Stimulated activated naive CD8-positive, alpha-beta T cell treated with anti-CD3 and anti-CD28 coated beads, Interleukin-15, Interleukin-2, amounts not matched to agents 100 ng/mL and 50 ng/mL, for 24 hours (primary cell): ENCODE results near the gene FOLR2.

Experiments
- H3K27ac Mint-ChIP-seq: one replicate; pipeline ENCODE4 v1.8.0; 2021; ENCODE audit warnings: mild to moderate bottlenecking, mixed read lengths
- H3K27me3 Mint-ChIP-seq: one replicate; pipeline ENCODE4 v1.8.0; 2021; ENCODE audit warnings: mixed read lengths
- H3K36me3 Mint-ChIP-seq: one replicate; pipeline ENCODE4 v1.8.0; 2021; ENCODE audit warnings: low read depth, mixed read lengths
- H3K4me1 Mint-ChIP-seq: one replicate; pipeline ENCODE4 v1.8.0; 2021; ENCODE audit warnings: low read depth, mixed read lengths
- H3K4me3 Mint-ChIP-seq: one replicate; pipeline ENCODE4 v1.8.0; 2021; ENCODE audit warnings: mild to moderate bottlenecking, mixed read lengths
- H3K9me3 Mint-ChIP-seq: one replicate; pipeline ENCODE4 v1.8.0; 2021; ENCODE audit warnings: mixed read lengths

The FOLR2 gene

DNA sequence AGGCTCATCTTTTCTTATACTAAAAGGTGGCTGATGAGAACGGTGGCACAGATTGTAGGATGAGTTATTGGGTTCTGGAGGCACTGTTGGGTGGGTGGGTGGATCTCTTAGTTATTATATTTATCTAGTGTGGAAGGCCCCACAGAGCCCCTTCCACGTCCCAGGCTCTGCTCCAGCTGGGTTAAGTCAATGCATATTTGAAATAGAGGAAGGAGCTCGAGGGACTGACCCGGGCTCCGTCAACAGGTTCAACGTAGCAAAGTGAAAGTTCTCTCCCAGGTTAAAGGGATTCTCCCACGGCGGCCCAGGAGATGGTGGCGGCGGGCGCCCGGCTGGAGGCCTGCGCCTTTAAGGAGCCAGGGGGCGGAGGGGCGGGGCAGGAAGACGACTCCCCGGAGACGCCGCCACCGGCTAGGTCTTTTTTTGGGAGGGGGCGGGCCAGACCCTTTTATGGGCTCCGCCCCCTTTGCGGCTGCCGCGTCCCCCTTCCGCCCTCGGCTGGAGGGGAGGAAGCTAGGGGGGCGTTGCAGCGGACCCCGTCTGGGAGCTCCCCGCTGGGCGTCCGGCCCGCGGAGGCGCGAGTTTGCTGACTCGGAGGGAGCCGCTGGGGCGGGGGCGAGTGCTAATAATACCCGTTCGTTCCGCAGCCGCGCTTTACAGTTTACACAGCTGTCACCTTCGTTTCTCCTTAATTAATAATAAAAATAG lies 6.5 kb downstream of the FOLR2 start:
- Mint-ChIP-seq H3K27ac (peak overlapping the region; percentile 63), H3K4me3 (peak overlapping the region; percentile 89), H3K36me3 (no peaks in the 10 kb centered on the region), H3K4me1 (peaks cover 27% of the 10 kb centered on the region), H3K9me3 (no peaks in the 10 kb centered on the region), H3K27me3 (no peaks in the 10 kb centered on the region)

DNA sequence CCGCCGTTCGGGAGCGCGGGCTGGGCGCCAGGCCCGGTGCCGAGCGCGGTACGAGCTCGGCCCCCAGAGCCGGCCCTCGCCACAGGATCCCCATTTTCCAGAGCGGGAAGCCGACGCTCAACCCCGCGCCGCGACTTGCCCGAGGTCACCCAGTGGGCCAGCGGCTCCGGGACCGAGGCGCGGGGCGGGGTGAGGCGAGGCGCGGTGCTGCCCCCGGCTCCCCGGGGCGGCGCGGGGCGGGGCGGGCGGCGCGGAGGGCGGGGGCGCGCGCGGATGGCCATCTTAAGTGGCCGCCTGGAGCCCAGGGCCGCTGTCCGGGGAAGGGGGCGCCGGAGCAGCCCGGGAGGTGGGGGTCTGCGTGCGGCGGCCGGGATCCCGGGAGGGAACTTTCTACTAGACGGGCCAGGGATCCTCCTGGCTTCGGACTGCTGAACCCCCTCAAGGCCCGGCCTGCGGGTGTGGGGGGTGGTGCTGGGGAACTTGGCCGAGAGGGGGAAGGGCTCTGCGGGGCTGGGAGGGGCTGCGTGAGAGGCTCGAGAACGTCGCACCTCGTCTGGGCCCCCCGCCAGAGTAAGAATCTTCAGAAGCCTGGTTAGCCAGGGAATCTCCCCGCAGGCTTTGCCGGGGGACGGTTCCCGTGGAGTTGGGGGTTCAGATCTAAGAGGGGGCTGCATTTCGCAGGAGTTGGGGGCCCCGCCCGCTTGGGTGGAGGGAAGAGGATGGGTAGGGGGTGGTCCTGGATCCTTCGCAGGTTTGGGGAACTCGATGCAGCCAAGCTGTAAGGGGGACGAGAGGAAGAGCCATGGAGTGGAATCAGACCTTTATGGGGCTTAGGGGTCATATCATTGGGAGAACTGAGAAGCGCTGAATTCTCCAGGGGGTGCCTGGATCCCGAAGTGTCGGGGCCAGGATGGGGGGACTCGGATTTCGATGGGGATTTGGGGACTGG lies 7.3 kb downstream of the FOLR2 start:
- no peaks in the 10 kb centered on the region for H3K27me3 Mint-ChIP-seq
- H3K36me3 Mint-ChIP-seq, result peaks cover 3% of the 10 kb centered on the region
- peaks cover 26% of the 10 kb centered on the region for H3K4me1 Mint-ChIP-seq
- peak overlapping the region; percentile 92 for H3K27ac Mint-ChIP-seq
- H3K4me3 Mint-ChIP-seq, result peak overlapping the region; percentile 89
- H3K9me3 Mint-ChIP-seq, result no peaks in the 10 kb centered on the region

DNA sequence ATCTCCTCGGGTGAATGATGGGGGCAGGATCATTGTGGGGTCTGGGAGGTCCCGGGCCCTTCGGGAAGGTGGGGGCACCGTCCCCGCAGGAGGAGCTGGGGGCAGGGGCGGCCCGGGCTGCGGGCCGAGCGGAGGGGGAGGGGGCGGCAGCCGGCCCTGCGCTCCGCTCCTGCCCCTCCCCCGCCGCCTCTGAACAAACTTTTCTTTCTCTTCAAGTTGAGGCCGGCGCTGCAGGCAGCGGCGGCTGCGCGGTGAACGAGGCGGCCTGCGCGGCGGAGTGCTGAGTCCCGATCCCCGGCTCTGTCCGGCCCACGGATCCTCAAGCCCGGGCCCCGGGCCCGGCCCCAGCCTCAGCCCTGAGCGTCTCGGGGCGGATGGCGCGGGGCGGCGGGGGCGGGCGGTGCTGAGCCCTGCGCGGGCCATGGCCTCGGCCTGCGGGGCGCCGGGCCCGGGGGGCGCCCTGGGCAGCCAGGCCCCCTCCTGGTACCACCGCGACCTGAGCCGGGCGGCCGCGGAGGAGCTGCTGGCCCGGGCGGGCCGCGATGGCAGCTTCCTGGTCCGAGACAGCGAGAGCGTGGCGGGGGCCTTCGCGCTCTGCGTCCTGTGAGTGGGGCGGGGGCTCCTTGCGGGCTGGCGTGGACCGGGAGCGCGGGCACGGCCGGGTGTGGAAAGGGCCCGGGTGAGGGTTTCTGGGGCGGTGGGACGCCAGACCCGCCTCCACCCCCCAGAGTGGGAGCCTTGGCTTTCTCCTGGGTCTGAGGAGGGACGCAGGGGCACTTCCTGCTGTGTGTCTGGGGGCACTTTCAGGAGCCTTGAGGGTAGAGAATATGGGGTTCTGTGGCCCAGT lies 8.2 kb downstream of the FOLR2 start, which contains the start of gene INPPL1:
TSS of gene INPPL1 (plus strand) at position 204 of the 847 bp plus-strand sequence. CDS start at position 422, 218 bp downstream.
- H3K4me3 Mint-ChIP-seq, result peak within 1 kb of the TSS; percentile 92
- peaks cover 8% of the 10 kb centered on the region for H3K36me3 Mint-ChIP-seq
- H3K9me3 Mint-ChIP-seq, result no peaks in the 10 kb centered on the region
- H3K4me1 Mint-ChIP-seq, result peaks cover 26% of the 10 kb centered on the region
- H3K27ac Mint-ChIP-seq, result peak within 1 kb of the TSS; percentile 92
- no peaks in the 10 kb centered on the region for H3K27me3 Mint-ChIP-seq

- Mint-ChIP-seq H3K27me3 (no peaks in the 10 kb centered on the region), H3K4me1 (peaks cover 26% of the 10 kb centered on the region), H3K9me3 (no peaks in the 10 kb centered on the region), H3K36me3 (peaks cover 8% of the 10 kb centered on the region), H3K27ac (peak overlapping the region; percentile 88), H3K4me3 (peak overlapping the region; percentile 92)
Observed at GRCh38 chr11:72225411-72225951, 8.9 kb downstream of the FOLR2 start.

- Mint-ChIP-seq H3K9me3 (no peaks in the 10 kb centered on the region), H3K36me3 (peaks cover 15% of the 10 kb centered on the region), H3K27ac (no peak overlapping the region), H3K4me3 (no peak overlapping the region), H3K27me3 (no peaks in the 10 kb centered on the region), H3K4me1 (peaks cover 18% of the 10 kb centered on the region)
Observed at GRCh38 chr11:72226701-72227100, 10.1 kb downstream of the FOLR2 start.

GRCh38 chr11:72227316-72228228 lies 11.0 kb downstream of the FOLR2 start:
- H3K4me1 Mint-ChIP-seq, result peaks cover 11% of the 10 kb centered on the region
- peaks cover 19% of the 10 kb centered on the region for H3K36me3 Mint-ChIP-seq
- no peak overlapping the region for H3K4me3 Mint-ChIP-seq
- H3K27ac Mint-ChIP-seq, result no peak overlapping the region
- H3K27me3 Mint-ChIP-seq, result no peaks in the 10 kb centered on the region
- H3K9me3 Mint-ChIP-seq, result no peaks in the 10 kb centered on the region

GRCh38 chr11:72228229-72228843 lies 11.7 kb downstream of the FOLR2 start:
- no peaks in the 10 kb centered on the region for H3K27me3 Mint-ChIP-seq
- H3K4me3 Mint-ChIP-seq, result no peak overlapping the region
- H3K9me3 Mint-ChIP-seq, result no peaks in the 10 kb centered on the region
- peaks cover 23% of the 10 kb centered on the region for H3K36me3 Mint-ChIP-seq
- H3K27ac Mint-ChIP-seq, result no peak overlapping the region
- H3K4me1 Mint-ChIP-seq, result peaks cover 7% of the 10 kb centered on the region

GRCh38 chr11:72228844-72229231 lies 12.2 kb downstream of the FOLR2 start:
- H3K9me3 Mint-ChIP-seq, result no peaks in the 10 kb centered on the region
- no peak overlapping the region for H3K4me3 Mint-ChIP-seq
- H3K27me3 Mint-ChIP-seq, result no peaks in the 10 kb centered on the region
- H3K36me3 Mint-ChIP-seq, result peaks cover 28% of the 10 kb centered on the region
- H3K27ac Mint-ChIP-seq, result no peak overlapping the region
- peaks cover 7% of the 10 kb centered on the region for H3K4me1 Mint-ChIP-seq

DNA sequence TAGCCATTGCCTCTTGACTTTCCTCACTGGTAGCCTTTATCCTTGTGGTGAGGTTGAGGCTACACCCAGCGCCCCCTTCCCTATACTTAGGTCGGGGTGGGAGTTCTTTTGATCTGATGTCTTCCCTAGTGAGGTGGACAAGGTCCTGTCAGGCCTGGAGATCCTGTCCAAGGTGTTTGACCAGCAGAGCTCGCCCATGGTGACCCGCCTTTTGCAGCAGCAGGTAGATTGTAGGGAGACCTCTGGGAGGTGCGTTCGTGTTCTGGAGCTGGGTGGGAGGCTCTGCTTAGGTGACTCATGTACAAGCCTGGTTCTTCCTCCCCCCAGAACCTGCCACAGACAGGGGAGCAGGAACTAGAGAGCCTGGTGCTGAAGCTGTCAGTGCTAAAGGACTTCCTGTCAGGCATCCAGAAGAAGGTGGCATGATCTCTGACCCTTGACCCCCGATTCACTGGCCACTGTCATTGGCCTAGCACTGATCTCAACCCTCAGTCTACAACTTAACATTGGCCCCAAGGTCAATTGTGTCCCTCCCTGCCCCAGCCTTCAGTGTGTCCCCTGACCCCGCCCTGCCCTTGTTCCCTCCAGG lies 12.8 kb downstream of the FOLR2 start:
- H3K27ac Mint-ChIP-seq, result no peak overlapping the region
- H3K36me3 Mint-ChIP-seq, result peaks cover 31% of the 10 kb centered on the region
- peaks cover 11% of the 10 kb centered on the region for H3K4me1 Mint-ChIP-seq
- H3K4me3 Mint-ChIP-seq, result no peak overlapping the region
- no peaks in the 10 kb centered on the region for H3K9me3 Mint-ChIP-seq
- H3K27me3 Mint-ChIP-seq, result no peaks in the 10 kb centered on the region

GRCh38 chr11:72229925-72230763 lies 13.6 kb downstream of the FOLR2 start:
- Mint-ChIP-seq H3K4me1 (peaks cover 12% of the 10 kb centered on the region), H3K27me3 (no peaks in the 10 kb centered on the region), H3K9me3 (no peaks in the 10 kb centered on the region), H3K4me3 (no peak overlapping the region), H3K27ac (no peak overlapping the region), H3K36me3 (peaks cover 33% of the 10 kb centered on the region)

DNA sequence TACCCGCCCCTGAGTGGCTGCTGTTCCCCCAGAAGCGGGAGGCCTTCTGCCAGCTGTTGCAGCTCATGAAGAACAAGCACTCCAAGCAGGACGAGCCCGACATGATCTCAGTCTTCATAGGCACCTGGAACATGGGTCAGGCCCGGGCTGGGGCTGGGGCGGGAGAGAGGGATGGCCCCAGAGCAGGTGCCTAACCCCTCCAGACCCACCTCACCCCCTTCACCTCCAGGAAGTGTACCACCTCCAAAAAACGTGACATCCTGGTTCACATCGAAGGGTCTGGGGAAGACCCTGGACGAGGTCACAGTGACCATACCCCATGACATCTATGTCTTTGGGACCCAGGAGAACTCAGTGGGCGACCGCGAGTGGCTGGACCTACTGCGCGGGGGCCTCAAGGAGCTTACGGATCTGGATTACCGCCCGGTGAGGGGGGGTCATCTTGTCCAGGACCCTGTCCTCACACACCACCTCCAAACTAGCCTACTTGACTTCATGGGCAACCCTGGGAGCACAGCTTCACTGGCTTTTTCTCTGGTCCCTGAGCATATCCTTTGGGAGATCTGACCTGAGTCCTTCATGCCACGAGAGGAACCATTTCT lies 14.3 kb downstream of the FOLR2 start:
- peaks cover 33% of the 10 kb centered on the region for H3K36me3 Mint-ChIP-seq
- H3K27ac Mint-ChIP-seq, result no peak overlapping the region
- no peaks in the 10 kb centered on the region for H3K9me3 Mint-ChIP-seq
- no peak overlapping the region for H3K4me3 Mint-ChIP-seq
- H3K27me3 Mint-ChIP-seq, result no peaks in the 10 kb centered on the region
- peaks cover 6% of the 10 kb centered on the region for H3K4me1 Mint-ChIP-seq
